GM12864 (cell line): Measurements from ENCODE around the gene TCAIM.

Experiments used
- DNase-seq: peaks from one replicate; pipeline ENCODE4 v3.0.0-alpha.2; 2011; ENCODE audit warnings: low read depth
- H3K4me3 ChIP-seq: 2 replicates; pipeline ENCODE4 v1.5.1; 2011; ENCODE audit warnings: mild to moderate bottlenecking, low read depth, low read length, control low read depth
- CTCF ChIP-seq: IDR thresholded peaks from 2 replicates; pipeline ENCODE4 v1.5.1; 2011; ENCODE audit warnings: low read depth, mild to moderate bottlenecking, moderate library complexity, low read length, control low read depth, inconsistent platforms; ENCODE audit errors: missing control alignments

The TCAIM gene

GRCh38 chr3:44363591-44363990, 25.0 kb downstream of the TCAIM start:
- DNase-seq, result no peak

GRCh38 chr3:44365952-44366351, 27.4 kb downstream of the TCAIM start:
- H3K4me3 ChIP-seq, result no peak overlapping the region
- DNase-seq, result no peak
- TF ChIP-seq CTCF, result no peak

More at GRCh38 chr3:44363591-44363990, 25.0 kb downstream of the TCAIM start:
- no peak overlapping the region for H3K4me3 ChIP-seq
- TF ChIP-seq CTCF, result no peak

GRCh38 chr3:44375450-44375849, 36.9 kb downstream of the TCAIM start:
- no peak for DNase-seq
- TF ChIP-seq CTCF, result no peak
- H3K4me3 ChIP-seq, result no peak overlapping the region

- TF ChIP-seq CTCF, result no peak
Measured at GRCh38 chr3:44387404-44387803, 48.8 kb downstream of the TCAIM start.

DNA sequence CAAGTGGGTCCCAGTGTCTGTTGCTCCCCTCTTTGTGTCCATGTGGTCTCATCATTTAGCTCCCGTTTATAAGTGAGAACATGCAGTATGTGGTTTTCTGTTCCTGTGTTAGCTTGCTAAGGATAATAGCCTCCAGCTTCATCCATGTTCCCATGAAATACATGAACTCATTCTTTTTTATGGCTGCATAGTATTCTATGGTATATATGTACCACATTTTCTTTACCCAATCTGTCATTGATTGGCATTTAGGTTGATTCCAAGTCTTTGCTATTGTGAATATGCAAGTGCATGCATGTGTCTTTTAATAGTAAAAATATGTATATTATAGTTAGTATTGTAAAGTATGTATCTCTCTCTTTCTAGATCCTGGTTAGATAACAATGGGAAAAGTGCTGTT, 53.9 kb downstream of the TCAIM start:
- H3K4me3 ChIP-seq, result no peak overlapping the region
- no peak for TF ChIP-seq CTCF
- no peak for DNase-seq

More at GRCh38 chr3:44387404-44387803, 48.8 kb downstream of the TCAIM start:
- H3K4me3 ChIP-seq, result no peak overlapping the region
- no peak for DNase-seq

DNA sequence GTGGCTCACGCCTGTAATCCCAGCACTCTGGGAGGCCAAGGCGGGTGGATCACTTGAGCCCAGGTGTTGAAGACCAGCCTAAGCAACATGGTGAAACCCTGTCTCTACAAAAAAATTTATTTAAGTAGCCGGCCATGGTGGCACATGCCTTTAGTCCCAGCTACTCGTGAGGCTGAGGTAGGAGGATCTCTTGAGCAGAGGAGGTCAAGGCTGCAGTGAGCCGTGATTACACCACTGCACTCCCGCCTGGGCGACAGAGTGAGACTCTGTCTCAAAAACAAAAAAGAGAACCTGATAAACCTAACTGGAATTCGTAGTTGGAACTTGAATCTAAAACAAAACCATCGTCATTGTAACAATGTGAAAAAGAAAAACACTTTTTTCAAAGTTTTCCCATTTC, 57.1 kb downstream of the TCAIM start:
- no peak for TF ChIP-seq CTCF
- no peak for DNase-seq
- H3K4me3 ChIP-seq, result no peak overlapping the region
